Effector CD8-positive, alpha-beta T cell (primary cell): ENCODE measurements around the gene BMPR1A.
"Not testable (repeated sequence)": the region's sequence is repeated elsewhere in the genome, so short reads cannot be mapped to it uniquely, and the experiment has no call there.

Experiments used
- DNase-seq: peaks from one replicate; lab custom pipeline; 2025; lab: John Stamatoyannopoulos, UW

Gene BMPR1A

DNA sequence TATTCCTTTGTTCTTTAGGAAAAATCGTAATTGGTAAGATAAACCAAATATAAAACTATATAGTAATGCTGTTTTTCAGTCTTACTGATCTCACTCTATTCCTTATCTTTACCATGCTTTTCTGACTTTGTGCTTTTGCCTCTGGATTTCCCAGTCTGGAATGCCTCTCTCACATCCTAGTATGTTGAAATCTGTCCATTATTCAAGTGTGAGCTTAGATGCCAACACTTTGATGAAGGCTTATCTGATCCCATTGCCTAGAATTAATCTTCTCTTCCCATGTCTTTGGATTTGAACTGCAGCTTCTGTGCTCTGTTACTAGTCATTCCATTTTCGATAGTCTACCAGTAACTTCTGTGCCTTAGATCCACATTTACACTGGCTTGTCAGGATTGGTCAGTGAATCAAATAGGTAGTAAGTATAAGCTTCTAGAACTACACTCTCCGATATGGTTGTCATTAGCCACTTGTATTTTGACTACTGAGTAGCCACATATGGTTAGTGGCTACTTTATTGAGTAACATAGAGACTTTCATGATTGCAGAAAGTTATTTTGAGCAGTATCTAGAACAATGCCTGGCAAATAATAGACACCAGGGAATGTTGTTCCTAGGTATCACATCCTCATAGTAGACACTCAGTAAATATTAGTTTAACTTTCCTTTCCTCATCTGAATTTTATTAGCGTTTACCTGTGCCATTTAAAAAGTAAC lies 92.9 kb downstream of the BMPR1A start:
- DNase-seq, result no peak

DNA sequence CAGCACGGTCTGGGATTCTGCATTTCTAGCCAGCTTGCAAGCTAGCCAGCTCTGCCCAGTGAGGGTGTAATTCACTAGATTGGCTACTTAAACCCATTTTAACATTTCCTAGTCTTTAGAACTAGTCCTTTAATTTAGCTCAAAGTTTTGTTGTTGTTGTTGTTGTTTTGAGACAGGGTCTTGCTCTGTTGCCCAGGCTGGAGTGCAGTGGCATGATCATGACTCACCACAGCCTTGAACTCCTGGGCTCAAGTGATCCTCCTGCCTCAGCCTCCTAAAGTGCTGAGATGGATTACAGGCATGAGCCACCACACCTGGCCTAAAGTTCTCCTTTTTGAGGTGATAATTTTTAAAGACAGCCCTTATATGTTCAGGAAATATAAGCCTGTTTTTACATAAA lies 94.1 kb downstream of the BMPR1A start:
- no peak for DNase-seq

DNA sequence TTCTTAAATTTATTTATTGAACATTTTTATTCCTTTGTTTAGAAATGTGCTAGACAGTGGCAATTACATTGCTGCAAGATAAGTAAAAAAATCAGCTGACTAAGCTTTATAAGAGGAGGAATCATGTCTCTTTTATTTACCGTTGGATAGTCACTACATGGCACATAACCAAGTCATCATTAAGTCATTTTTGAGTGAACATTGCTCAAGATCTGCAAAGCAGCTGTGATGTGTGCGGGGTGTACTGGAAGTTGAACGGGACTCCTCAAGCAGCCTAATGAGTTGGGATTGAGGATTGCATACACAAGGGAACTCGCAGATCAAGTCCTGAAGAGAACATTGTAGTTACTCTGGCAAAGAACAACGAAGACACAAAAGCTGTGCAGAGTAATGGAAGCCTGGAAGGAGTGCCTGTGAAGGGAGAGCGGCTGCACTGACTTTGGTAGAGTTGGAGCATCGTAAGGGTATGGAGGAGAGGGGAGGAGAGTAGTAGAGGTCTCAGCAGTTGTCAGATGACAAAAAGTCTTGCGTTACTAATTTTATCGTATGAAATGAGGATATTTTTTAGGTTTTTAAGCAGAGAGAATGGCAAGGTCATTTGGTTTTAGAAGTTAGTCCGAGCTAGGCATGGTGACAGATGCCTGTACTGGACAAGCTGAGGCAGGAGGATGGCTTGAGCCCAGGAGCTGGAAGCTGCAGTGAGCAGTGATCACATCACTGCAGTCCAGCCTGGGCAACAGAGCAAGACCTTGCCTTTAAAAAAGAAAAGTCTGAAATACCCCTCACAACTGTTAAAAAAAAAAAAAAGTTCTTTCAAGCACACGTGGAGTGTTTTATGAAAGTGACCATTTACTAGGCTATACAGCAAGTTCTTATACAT lies 95.1 kb downstream of the BMPR1A start:
- DNase-seq, result no peak

DNA sequence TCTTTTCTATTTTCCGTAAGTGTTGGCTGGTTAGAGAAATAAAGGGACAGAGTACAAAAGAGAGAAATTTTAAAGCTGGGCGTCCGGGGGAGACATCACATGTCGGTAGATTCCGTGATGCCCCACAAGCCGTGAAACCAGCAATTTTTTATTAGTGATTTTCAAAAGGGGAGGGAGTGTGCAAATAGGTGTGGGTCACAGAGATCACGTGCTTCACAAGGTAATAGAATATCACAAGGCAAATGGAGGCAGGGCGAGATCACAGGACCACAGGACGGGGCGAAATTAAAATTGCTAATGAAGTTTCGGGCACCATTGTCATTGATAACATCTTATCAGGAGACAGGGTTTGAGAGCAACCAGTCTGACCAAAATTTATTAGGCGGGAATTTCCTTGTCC lies 97.2 kb downstream of the BMPR1A start:
- DNase-seq, result not testable (repeated sequence)

DNA sequence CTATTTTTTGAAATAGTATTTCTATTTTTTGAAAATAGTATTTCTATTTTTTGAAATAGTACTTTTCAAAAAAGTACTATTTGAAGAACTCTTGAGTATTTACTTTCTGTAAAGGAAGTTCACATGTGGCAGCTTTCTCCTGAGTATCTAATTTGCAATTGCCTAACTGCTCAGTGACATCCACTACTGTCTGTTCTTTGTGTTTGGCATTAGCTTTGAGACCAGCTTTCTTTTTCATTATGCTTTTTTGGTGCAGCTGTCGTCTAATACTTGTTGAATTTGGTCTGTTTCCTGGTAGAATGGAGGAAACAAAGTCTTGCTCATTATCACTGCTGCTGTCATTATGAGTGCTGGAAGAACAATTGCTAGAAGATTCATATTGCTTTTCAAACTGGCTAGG lies 99.1 kb downstream of the BMPR1A start:
- DNase-seq, result no peak

DNA sequence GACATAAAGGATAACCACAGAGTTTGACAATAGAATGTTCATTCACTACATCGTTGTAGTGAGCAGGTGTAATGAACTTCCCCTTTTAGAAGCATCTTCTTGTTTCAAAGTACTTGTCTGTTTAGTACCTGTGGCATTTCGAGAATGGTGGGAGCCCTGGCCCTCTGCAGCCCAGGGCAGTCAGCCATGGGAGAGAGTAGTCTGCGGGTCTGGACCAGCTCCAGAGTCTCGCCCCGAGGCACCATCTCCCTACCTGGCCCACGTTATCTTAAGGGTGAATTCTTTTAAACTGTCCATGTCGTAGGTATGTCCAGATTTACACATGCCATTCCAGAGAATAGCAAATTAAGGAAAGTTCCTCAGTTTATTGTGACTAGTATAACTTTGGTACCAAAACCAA lies 99.7 kb downstream of the BMPR1A start:
- DNase-seq, result no peak

DNA sequence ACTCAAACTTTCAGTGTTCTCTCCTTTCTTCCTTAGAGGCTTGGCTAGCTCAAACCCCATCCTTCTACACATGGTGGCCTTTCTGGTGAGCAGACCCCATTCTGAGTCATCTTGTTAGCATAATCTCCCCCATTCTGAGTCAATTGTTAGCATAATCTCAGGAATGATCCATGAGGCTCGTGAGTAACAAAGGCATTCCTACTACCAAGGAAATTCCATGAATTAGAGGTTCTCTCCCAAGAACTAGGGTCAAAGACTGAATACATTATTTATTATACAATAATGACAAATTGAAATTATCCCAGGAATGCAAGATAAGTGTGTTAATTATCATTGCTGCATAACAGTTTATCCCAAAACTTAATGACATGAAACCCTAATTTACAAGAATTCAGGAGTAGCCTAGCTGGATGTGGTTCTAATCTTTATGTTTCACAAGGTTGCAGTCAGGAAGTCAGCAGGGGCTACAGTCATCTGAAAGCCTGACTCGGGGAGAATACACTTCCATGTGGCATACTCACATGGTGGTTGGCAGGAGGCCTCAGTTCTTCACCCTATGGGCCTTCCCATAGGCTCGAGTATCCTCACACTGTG lies 100.8 kb downstream of the BMPR1A start:
- no peak for DNase-seq

DNA sequence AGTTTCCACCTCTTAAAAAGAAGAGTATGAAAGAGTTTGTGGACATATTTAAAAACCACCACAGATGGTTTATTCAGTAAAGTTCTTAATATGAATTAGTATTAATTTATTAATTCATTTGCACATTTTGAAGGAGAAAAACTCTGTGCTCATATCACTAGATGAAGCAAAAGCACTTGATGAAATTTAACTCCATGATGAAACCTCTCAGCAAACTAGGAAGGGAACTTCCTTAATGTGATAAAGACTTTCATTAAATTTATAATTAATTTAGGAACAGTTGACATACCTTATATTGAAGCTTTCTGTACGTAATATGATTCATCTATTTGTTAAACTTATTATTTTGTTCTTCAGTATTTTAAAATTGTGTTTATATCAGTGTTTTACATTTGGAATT lies 101.6 kb downstream of the BMPR1A start:
- no peak for DNase-seq

DNA sequence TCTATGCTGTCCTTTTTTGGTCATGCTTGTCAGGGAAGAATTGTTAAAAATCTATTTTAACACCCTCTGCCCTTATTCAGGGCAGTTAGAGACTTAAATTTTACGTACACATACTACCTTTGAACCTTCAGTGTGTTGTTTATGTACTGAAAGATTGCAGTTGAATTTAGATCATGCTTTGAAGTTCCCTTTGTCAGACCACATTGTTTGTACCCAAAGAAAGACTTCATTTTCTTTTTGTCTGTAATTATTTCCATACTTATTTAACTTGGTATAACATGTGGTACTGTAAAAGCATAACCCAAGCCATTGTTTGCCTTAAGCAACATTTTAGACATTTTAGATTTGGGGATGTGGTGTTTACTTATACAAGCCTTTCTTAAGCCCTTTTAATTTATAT lies 104.9 kb downstream of the BMPR1A start:
- DNase-seq, result no peak

DNA sequence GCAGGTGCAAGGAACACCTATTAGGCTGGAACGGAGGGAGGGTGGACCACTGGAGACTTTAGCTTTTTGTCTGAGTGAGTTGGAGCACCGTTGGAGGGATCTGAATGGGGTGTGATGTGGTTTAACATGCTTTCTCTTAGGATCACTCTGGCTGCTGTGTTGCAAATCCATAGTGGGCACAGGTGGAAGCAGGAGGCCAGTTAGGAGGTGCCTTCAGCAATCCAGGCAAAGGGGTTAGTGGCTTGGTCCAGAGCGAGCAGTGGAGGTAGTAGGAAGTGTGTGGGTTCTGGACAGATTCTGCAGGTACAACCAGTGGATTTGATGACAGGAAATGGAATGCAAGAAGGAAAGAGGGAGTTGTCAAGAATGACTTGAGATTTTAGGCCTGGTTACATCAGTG lies 106.0 kb downstream of the BMPR1A start:
- no peak for DNase-seq

DNA sequence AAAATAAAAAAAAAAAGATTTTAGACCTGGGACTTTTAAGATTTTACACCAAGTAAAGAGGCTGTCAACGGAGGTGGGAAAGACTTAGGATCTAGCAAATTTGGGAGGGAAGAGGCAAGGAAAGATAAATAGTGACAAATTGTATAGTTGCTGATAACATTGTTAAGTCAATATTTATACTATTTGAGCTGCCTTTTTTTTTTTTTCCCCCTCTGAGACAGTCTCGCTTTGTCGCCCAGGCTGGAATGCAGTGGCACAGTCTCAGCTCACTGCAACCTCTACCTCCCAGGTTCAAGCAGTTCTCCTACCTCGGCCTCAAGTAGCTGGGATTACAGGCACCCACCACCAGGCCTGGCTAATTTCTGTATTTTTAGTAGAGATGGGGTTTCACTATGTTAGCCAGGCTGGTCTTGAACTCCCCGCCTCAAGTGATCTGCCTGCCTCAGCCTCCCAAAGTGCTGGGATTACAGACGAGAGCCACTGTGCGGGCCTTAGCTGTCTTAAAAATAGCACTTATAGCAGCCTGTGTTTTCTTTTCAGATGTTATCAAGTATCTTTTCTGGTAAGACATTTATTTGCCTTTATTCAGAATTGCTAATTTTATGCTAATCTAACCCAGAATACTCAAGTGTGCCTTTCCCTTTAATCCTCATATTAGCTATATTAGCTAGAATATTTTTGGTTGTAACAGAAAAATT lies 106.5 kb downstream of the BMPR1A start:
- no peak for DNase-seq

DNA sequence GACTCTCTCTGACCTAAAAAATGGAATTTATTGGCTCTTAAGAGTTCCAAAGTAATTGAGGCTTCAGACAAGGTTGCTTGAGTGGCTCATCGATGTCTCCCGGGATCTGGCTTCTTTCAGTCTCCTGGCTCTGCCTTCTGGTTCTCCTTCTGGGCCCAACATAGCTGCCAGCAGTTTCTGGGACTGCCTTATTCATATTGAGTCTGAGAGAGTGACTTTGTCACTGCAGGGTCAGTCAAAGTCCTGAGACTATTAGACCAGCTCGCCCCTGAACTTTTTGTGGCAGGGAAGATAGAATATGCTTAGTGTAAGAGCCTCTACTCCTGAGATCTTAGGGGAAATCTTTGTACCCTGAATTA lies 107.0 kb downstream of the BMPR1A start:
- DNase-seq, result no peak

DNA sequence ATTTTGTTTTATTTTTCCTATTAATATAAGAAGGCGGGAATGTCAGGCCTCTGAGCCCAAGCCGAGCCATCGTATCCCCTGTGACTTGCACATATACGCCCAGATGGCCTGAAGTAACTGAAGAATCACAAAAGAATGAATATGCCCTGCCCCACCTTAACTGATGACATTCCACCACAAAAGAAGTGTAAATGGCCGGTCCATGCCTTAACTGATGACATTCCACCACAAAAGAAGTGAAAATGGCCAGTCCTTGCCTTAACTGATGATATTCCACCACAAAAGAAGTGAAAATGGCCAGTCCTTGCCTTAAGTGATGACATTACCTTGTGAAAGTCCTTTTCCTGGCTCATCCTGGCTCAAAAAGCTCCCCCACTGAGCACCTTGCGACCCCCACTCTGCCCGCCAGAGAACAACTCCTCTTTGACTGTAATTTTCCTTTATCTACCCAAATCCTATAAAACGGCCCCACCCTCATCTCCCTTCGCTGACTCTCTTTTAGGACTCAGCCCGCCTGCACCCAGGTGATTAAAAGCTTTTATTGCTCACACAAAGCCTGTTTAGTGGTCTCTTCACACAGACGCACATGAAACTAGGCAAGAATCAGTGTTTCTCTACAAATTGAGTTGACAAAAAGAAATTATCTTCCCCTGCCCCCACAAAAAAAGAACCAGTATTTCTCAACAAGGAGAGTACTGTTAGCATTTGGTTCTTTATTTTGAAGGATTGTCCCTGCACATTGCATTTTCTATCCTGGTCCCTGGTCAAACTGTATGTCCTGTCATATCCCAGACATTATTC lies 108.8 kb downstream of the BMPR1A start:
- not testable (repeated sequence) for DNase-seq

DNA sequence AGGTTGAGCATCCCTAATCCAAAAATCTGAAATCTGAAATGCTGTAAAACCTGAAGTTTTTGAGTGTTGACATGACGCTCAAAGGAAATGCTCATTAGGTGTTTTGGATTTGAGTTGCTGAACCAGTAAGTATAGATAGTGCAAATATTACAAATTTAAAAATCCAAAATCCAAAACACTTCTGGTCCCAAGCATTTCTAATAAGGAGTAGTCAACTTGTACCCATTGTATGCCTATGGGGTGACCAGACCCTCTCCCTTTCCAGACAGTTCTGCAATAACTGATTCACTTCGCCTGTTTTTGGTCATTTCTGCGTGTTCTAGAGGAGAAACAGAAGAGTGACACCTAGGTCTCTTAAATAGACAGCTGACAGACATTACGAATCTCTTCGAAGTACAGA lies 110.7 kb downstream of the BMPR1A start:
- no peak for DNase-seq

DNA sequence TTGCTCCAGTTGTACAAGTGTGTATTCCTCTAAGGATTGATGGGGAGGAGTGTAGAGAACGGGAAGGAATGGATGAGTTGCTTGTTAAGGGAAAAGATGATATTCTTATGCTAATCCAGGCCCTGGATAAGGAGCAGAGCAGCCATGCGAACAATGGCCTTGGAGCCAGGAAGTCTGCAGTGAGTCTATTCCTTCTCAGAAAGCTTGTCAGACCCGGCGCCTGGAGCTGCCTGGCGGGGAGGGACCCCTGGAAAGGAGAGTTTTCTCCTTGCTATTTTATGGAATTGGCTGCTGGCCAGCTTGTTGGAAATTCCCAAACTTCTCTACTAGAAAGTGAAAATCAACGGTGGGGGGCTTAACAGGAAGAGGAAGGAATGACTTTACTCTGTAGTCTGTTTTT lies 111.9 kb downstream of the BMPR1A start:
- no peak for DNase-seq

DNA sequence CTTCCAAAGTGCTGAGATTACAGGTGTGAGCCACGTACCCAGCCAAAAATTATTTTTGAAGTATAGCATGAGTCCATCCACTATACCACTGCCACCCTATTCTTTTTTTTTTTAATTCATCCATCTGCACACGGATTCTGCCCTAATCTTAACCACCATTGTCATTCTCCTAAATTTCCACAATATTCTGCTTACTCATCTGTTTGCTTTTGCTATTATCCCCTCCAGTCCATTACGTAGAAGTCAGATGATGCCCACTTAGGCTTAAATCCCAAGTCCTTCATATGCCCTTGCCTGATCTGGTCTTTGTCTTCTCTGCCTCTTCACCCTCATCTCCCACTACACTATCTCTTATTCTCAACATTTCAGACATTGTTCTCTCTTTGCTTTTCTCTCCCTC lies 114.3 kb downstream of the BMPR1A start:
- DNase-seq, result no peak

DNA sequence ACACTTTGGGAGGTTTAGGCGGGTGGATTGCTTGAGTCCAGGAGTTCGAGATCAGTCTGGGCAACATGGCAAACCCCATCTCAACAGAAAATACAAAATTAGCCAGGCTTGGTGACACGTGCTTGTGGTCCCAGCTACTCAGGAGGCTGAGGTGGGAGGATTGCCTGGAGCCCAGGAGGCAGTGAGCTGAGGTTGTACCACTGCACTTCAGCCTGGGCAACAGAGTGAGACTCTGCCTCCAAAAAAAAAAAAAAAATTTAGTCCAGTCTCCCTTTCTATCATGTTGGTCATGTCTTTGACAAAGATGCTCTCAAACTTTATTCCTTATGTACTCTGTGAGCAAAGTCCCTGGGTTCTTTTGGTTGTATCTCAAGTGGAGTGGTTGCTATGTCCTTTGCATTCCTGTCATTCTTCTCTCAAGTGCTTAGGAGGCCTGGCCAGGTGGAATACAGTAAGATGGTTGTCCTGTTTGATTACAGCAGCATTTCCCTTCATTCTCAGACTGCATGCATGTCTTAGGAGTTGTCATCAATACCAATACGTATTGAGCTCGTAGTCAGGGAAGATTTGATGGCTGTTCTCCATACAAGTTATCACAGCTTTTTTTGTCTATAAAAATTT lies 115.3 kb downstream of the BMPR1A start:
- DNase-seq, result no peak

DNA sequence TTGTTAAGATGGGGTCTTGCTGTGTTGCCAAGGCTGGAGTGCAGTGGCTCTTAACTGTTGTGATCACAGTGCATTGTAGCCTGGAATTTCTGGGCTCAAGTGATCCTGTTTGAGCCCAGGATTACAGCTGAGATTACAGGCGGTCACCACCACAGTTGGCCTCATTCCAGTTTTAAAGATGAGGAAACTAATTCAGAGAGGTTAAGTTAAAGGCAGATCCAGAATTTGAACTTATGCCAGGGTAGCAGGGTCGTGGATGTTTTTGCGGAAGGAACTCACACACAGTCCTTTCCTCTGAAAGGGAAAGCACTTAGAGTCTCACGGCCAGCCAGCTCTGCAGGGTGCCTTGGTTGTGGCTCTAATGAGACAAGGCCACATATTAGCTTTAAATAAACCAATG lies 116.3 kb downstream of the BMPR1A start:
- DNase-seq, result no peak

DNA sequence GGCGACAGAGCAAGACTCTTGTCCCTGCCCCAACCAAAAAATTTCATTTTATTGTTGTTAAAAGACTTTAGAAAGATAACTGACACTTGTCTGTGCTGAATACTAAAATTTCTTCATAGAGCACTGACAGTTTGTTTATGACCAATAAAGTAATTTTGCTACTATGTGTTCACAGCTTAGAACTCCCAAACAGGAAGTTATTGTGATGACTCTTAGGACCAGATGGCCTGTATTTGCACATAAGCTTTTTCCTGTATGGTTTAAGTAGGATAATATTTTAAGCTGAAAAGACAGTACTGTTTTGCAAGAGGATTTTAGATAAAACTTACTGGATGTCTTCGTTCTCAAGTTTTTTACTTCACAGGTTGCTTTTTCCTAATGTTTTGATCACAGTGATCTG lies 120.3 kb downstream of the BMPR1A start:
- DNase-seq, result no peak

DNA sequence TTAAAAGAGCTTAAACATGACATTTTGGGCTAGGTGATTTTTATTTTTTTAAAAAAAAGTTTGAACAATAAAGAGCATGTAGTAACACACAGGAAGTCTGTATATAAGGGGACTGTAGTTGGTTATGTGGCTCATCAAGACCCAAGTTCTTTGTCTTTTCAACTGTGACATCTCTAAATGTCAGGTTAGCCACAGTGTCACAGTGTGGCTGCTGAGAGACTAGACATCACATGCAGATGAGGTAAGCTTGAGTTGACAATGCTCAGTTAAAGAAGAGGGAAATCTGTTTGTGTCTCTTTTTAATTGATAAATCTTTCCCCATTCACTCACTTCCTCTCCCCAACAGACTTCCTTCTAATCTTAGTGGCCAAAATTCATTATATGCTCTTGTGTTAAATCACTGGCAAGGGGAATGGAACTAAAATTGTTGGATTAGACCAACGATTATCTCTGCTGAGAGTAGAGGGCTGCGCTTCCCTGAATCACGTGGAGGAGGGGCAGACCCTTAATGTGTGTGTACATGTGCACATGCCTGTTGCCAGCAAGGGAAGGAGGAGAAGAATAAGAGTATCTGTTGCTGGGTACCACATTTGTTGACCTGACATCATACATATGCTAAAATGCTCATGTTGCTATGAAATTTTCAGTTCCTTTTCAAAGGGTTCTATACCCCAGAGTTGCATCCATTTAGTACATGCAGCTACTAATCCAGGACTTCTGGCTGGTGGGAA lies 122.7 kb downstream of the BMPR1A start:
- DNase-seq, result no peak

DNA sequence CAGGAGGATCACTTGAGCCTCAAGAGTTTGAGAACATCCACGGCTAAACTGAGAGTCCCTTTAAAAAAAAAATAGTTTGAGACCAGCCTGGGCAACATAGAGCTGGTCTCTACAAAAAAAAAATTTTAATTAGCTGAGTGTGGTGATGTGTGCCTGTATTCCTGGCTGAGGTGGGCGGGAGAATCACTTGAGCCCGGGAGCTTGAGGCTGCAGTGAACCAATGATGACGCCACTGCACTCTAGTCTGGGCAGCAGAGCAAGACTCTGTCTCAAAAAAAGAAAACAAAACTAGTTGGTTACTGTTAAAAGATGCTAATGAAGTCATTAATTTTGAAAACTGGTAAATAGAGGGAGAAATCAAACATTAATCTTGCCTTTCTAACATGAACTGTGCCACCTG lies 124.6 kb downstream of the BMPR1A start:
- no peak for DNase-seq
